ENCODE measurements around the gene ZP3.
"Not testable (repeated sequence)": the region's sequence is repeated elsewhere in the genome, so short reads cannot be mapped to it uniquely, and the experiment has no call there.

DNA sequence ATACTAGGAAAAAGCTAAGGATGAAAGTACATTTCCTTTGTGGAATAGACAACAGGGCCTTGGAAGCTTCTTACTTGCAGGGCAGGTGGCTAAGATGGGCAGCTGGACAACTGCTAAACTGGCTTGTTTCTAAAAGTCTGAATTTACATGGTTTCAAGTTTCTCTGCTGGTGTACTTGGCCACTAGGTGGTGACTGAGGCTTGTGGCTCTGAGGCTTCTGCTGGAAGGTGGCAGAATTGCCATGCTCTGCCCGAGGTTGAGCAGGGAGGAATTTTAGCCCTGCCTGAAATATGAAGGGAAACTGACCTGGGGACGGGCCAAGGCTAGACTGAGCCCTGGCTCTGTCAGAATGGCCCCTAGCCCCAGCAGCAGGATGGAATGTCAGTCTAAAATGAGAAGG lies 13.1 kb downstream of the ZP3 start:
- TF ChIP-seq, protein P1, sequence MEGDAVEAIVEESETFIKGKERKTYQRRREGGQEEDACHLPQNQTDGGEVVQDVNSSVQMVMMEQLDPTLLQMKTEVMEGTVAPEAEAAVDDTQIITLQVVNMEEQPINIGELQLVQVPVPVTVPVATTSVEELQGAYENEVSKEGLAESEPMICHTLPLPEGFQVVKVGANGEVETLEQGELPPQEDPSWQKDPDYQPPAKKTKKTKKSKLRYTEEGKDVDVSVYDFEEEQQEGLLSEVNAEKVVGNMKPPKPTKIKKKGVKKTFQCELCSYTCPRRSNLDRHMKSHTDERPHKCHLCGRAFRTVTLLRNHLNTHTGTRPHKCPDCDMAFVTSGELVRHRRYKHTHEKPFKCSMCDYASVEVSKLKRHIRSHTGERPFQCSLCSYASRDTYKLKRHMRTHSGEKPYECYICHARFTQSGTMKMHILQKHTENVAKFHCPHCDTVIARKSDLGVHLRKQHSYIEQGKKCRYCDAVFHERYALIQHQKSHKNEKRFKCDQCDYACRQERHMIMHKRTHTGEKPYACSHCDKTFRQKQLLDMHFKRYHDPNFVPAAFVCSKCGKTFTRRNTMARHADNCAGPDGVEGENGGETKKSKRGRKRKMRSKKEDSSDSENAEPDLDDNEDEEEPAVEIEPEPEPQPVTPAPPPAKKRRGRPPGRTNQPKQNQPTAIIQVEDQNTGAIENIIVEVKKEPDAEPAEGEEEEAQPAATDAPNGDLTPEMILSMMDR (IDR thresholded peaks at IDR 0.05; ENCODE audit: poor library complexity), result peak; percentile 79
- not testable (repeated sequence) for TF ChIP-seq EZH2phosphoT487 (IDR thresholded peaks at IDR 0.05; ENCODE audit: low read depth, severe bottlenecking, unreplicated experiment)

Measured in hepatocyte (in vitro differentiated cells).